ENCODE data around the gene TCF12. TPM values are rescaled to one million over a fixed set of nuclear protein-coding genes. Genes with fewer than 3 reads are reported as not detected.

TCF12 gene
- total RNA-seq, 1 experiment from 2014 or later: 102 TPM

DNA sequence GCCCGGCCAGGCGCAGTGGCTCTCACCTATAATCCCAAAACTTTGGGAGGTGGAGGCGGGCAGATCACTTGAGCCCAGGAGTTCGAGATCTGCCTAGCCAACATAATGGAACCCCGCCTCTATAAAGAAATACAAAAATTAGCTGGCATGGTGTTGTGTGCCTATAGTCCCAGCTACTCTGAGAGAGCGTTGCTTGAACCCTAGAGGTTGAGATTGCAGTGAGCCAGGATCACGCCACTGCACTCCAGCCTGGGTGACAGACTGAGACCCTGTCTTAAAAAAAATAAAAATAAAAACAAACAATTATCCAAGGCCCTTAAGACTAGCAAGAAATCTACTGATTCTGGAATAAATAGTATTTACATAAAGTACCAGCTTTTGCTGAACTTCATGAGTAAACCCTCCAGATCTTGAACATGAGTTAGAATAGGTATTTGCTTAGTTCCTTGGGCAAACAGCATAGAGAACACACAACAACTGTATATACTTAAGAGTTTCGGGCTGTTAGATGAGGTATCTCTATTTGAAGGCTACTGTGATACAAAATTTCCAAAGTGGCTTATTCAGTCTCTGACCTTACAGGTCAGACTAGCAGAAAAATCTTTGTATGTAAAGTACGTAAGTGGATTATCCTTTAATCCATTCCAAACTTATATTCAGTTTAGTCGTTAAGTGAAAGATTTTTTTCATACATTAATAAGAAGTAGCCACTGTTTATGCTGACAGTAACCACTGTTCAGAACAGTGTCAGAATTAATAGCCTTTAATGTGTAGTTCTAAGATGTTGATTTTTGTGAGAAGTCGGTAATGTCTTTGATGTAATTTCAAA is 286.8 kb downstream of the TCF12 start:
- intact Hi-C loops (cut with micrococcal nuclease; ENCODE audit: unreplicated experiment) (no loop called here), in situ Hi-C loops (cut with HindIII; ENCODE audit: low pct_unique_long_range_greater_than_20kb, low sequenced_read_pairs) (no loop called here)
- CTCF ChIA-PET: no interaction called here
- H3K27me3 ChIP-seq (ENCODE audit: control insufficient read depth, insufficient read depth, low read length): no peaks in the 10 kb centered on the region
- H3K4me1 ChIP-seq (ENCODE audit: control insufficient read depth, insufficient read depth, low read length): no peaks in the 10 kb centered on the region
- no peaks in the 10 kb centered on the region for H3K9me3 ChIP-seq (ENCODE audit: control insufficient read depth, insufficient read depth, low read depth, low read length)
- ATAC-seq: no peak
- H3K36me3 ChIP-seq (ENCODE audit: control insufficient read depth, insufficient read depth, low read length): no peaks in the 10 kb centered on the region
- BruUV-seq (replicated peaks): no TSS peak
- no peak overlapping the region for H3K27ac ChIP-seq (ENCODE audit: low read length)
- DNase-seq (ENCODE audit: low read depth, low spot score): no peak
- H3K4me3 ChIP-seq (ENCODE audit: low read depth in 2 of 2, low read length in 2 of 2): no peak overlapping the region
- TF ChIP-seq TCF7L2 (IDR thresholded peaks at IDR 0.05; ENCODE audit: low read depth, low read length) (no peak), POLR2AphosphoS5 (IDR thresholded peaks at IDR 0.05; ENCODE audit: low read depth, low read length) (no peak), SIN3A (IDR thresholded peaks at IDR 0.05; ENCODE audit: borderline replicate concordance, insufficient read depth, low read depth, low read length) (no peak)
- TF ChIP-seq, protein P1, sequence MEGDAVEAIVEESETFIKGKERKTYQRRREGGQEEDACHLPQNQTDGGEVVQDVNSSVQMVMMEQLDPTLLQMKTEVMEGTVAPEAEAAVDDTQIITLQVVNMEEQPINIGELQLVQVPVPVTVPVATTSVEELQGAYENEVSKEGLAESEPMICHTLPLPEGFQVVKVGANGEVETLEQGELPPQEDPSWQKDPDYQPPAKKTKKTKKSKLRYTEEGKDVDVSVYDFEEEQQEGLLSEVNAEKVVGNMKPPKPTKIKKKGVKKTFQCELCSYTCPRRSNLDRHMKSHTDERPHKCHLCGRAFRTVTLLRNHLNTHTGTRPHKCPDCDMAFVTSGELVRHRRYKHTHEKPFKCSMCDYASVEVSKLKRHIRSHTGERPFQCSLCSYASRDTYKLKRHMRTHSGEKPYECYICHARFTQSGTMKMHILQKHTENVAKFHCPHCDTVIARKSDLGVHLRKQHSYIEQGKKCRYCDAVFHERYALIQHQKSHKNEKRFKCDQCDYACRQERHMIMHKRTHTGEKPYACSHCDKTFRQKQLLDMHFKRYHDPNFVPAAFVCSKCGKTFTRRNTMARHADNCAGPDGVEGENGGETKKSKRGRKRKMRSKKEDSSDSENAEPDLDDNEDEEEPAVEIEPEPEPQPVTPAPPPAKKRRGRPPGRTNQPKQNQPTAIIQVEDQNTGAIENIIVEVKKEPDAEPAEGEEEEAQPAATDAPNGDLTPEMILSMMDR (IDR thresholded peaks at IDR 0.05): no peak
- TF ChIP-seq, protein P2, sequence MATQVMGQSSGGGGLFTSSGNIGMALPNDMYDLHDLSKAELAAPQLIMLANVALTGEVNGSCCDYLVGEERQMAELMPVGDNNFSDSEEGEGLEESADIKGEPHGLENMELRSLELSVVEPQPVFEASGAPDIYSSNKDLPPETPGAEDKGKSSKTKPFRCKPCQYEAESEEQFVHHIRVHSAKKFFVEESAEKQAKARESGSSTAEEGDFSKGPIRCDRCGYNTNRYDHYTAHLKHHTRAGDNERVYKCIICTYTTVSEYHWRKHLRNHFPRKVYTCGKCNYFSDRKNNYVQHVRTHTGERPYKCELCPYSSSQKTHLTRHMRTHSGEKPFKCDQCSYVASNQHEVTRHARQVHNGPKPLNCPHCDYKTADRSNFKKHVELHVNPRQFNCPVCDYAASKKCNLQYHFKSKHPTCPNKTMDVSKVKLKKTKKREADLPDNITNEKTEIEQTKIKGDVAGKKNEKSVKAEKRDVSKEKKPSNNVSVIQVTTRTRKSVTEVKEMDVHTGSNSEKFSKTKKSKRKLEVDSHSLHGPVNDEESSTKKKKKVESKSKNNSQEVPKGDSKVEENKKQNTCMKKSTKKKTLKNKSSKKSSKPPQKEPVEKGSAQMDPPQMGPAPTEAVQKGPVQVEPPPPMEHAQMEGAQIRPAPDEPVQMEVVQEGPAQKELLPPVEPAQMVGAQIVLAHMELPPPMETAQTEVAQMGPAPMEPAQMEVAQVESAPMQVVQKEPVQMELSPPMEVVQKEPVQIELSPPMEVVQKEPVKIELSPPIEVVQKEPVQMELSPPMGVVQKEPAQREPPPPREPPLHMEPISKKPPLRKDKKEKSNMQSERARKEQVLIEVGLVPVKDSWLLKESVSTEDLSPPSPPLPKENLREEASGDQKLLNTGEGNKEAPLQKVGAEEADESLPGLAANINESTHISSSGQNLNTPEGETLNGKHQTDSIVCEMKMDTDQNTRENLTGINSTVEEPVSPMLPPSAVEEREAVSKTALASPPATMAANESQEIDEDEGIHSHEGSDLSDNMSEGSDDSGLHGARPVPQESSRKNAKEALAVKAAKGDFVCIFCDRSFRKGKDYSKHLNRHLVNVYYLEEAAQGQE (IDR thresholded peaks at IDR 0.05; ENCODE audit: insufficient read depth in 1 of 2, low read depth in 2 of 2, low read length in 1 of 2): no peak
- POLR2A ChIA-PET: no interaction called here

DNA sequence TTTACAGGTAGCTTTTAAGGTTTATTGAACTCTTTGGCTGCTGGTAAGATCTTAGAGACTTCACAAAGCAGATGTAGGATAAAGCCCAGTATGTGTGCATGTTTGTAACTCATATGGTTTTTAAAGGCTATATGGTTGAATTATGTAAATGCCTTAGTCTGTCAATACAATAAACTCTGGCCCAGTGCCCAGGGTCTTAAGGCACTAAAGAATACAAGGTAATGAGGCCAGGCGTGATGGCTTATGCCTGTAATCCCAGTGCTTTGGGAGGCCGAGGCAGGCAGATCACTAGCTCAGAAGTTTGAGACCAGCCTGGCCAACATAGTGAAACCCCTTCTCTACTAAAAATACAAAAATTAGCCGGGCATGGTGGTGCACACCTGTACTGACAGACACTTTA is 287.6 kb downstream of the TCF12 start:
- ATAC-seq (no peak), DNase-seq (ENCODE audit: low read depth, low spot score) (no peak)
- Histone ChIP-seq H3K4me1 (ENCODE audit: control insufficient read depth, insufficient read depth, low read length) (no peaks in the 10 kb centered on the region), H3K9me3 (ENCODE audit: control insufficient read depth, insufficient read depth, low read depth, low read length) (no peaks in the 10 kb centered on the region), H3K36me3 (ENCODE audit: control insufficient read depth, insufficient read depth, low read length) (no peaks in the 10 kb centered on the region), H3K4me3 (ENCODE audit: low read depth in 2 of 2, low read length in 2 of 2) (no peak overlapping the region), H3K27ac (ENCODE audit: low read length) (no peak overlapping the region), H3K27me3 (ENCODE audit: control insufficient read depth, insufficient read depth, low read length) (no peaks in the 10 kb centered on the region)
- intact Hi-C loops (cut with micrococcal nuclease; ENCODE audit: unreplicated experiment): no loop called here
- ChIA-PET CTCF (no interaction called here), POLR2A (no interaction called here)
- in situ Hi-C loops (cut with HindIII; ENCODE audit: low pct_unique_long_range_greater_than_20kb, low sequenced_read_pairs): no loop called here
- BruUV-seq (replicated peaks): no TSS peak
- TF ChIP-seq, protein P2 (IDR thresholded peaks at IDR 0.05; ENCODE audit: insufficient read depth in 1 of 2, low read depth in 2 of 2, low read length in 1 of 2): no peak
- TF ChIP-seq, protein P1 (IDR thresholded peaks at IDR 0.05): no peak
